ENCODE data around the gene DGKZ.

DGKZ gene

DNA sequence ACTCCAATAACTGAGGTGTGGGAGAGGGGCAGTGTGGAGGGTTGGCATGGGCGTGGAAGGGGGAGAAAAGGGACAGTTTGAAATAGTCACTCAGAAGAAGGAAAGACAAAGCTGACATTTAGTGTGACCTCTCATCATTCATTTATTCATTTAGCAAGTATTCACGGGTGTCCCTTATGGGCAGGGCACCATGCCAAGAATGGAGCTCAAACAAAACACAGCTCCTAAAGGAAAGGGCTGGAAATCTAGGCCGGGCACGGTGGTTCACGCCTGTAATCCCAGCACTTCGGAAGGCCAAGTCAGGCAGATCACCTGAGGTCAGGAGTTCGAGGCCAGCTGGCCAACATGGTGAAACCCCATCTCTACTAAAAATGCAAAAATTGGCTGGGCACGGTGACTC lies 19.4 kb upstream of the DGKZ start:
- DNase-seq (ENCODE audit: low read depth), result no peak
- H3K4me3 ChIP-seq (ENCODE audit: low read depth, low read length), result no peak overlapping the region
- TF ChIP-seq, protein P1, sequence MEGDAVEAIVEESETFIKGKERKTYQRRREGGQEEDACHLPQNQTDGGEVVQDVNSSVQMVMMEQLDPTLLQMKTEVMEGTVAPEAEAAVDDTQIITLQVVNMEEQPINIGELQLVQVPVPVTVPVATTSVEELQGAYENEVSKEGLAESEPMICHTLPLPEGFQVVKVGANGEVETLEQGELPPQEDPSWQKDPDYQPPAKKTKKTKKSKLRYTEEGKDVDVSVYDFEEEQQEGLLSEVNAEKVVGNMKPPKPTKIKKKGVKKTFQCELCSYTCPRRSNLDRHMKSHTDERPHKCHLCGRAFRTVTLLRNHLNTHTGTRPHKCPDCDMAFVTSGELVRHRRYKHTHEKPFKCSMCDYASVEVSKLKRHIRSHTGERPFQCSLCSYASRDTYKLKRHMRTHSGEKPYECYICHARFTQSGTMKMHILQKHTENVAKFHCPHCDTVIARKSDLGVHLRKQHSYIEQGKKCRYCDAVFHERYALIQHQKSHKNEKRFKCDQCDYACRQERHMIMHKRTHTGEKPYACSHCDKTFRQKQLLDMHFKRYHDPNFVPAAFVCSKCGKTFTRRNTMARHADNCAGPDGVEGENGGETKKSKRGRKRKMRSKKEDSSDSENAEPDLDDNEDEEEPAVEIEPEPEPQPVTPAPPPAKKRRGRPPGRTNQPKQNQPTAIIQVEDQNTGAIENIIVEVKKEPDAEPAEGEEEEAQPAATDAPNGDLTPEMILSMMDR (IDR thresholded peaks at IDR 0.05; ENCODE audit: low read depth, low read length, missing control alignments), result no peak

DNA sequence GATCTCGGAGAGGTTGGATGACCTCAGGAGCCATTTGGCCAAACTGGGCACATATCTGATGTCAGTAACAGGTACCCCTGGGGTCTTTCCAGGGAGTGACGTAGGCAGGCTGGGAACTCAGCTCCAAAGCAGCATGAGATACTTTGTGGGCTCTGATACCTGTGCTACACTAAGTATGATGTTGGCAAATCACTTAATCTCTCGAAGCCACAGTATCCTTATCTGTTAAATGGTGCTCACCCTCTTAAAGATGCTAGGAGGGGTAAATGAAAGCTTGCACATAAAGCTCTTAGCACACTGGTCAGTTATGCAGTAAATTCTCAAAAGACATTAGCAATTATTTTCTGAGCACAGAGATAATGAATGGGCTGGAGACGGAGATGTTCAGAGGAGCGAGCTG lies 17.1 kb upstream of the DGKZ start:
- TF ChIP-seq, protein P1 (IDR thresholded peaks at IDR 0.05; ENCODE audit: low read depth, low read length, missing control alignments), result no peak
- no peak overlapping the region for H3K4me3 ChIP-seq (ENCODE audit: low read depth, low read length)
- DNase-seq (ENCODE audit: low read depth), result no peak

DNA sequence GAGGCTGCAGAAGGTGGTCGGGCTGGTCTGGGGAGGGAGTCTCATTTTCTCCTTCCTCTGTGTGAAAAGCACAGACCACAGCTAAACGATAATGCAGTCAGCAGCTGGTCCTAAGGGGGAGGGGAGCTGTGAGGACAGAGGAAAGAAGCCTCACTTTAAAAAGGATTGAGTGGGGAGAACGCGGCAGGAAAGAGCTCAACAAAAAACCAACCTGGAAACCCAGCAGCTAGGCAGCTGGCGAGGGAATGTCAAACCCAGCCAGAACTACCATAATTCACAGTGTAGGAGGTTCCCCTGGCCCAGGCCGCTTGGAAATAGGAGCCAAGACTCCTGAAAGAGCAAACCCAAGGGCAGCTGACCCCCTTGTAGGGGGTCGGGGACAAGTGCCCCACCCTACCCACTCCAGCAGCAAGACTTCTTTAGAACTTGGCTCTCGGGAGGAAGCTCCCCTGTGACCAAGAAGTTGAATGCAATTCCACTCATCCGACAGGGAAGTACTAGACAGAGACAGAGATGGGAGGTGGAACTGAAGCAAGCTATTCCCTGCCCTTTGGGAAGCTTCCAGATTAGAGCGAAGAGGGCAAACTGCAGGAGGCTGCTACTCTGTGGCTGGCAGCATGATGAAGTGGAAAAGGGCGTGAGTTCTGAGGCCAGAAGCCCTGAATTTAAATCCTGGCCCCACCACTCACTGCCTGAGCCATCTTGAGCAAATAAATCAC lies 16.5 kb upstream of the DGKZ start:
- no peak overlapping the region for H3K4me3 ChIP-seq (ENCODE audit: low read depth, low read length)

DNA sequence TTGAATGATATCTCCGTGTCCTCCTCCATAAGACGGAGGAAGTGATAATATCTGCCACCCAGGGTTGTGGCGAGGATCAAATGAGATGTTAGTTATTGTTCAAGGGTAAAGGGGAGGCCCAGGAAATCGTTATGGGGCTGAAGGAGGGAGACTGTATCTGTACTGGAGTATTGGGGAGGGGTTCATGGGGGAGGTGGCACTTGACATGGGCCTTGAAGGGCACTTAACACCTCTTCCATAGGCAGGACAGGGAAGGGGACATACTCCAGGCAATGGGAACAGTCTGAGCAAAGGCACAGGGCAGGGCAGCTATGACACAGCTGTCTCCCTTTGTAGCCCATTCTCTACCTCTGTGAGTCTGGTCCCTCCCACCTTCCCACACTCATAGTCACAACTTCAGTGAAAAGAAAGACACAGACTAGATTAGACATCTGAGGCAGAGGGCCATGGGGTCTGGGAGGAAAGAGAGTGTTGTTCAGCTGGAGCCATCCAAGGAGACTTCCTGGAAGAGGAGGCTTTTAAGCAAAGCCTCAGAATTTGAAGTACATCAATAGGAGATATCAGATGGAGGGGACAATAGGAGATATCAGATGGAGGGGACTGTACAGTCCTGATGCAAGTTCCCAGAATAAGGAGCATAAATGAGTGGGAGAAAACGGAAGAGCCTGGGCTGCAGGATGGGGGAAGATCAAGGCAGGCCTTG lies 15.8 kb upstream of the DGKZ start:
- DNase-seq (ENCODE audit: low read depth), result no peak
- TF ChIP-seq, protein P1 (IDR thresholded peaks at IDR 0.05; ENCODE audit: low read depth, low read length, missing control alignments), result no peak
- H3K4me3 ChIP-seq (ENCODE audit: low read depth, low read length), result no peak overlapping the region

More for the DNA sequence above, 16.5 kb upstream of the DGKZ start:
- TF ChIP-seq, protein P1 (IDR thresholded peaks at IDR 0.05; ENCODE audit: low read depth, low read length, missing control alignments), result no peak
- DNase-seq (ENCODE audit: low read depth), result no peak

DNA sequence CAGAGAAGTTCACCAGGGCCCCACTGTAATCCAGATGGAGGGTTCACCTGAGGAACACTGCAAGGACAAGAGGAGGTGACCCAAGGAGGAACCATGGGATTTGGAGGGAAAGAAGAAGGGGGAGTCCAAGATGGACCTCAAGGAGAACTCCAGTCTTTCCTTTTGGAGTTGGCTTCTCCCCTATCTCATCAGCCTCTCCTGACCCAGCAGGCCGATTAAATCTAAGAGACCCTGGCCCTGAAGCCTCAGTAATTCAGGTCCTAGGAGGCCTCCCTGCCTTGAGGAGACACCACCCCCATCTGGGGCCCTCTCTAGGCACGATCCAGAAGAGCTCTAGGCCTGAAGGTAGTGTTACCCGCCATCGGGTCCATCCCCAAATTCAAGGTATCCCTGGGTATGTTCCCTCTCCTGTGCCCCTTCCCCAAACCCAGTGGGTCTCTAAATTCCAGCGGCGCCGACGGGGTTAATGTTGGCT lies 15.1 kb upstream of the DGKZ start:
- no peak overlapping the region for H3K4me3 ChIP-seq (ENCODE audit: low read depth, low read length)
- TF ChIP-seq, protein P1 (IDR thresholded peaks at IDR 0.05; ENCODE audit: low read depth, low read length, missing control alignments), result no peak
- no peak for DNase-seq (ENCODE audit: low read depth)

DNA sequence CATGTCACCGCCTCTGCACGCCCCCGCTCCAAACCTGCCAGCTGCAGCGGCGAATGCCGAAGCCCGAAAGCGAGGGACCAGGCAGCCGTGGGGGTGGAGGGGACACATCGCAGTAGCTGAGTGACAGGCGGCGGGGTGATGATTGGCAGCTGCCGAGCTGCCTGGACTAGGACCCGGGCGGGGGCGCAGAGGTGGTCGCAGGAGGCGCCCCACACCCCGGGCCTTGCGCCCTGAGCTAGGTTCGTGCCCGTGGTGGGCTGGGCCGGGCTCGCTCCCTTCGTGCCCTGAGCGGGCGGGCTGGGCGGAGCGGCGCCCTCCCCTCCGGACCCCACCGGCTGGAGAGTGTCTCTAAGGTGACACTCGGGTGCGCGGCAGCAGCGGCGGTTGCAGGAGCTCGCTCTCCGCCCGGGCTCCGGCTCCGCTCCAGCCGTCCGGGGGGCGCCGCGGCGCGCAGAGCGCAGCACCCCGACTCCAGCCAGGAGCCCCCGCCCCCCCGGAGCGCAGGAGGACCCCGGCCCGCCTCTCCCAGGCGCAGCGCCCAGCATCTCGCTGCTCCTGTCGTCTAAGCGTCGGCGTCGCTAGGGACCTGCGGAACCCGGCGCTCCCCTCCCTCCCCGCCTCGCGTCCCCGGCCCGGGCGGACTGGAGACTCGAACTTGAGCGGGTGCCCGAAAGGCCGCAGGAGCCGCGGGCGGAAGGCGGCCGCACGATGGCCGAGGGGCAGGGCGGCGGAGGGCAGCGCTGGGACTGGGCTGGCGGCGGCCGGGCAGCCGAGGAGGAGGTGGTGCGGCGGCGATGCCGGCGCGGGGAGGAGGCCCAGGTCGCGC lies 14.5 kb upstream of the DGKZ start:
- no peak for DNase-seq (ENCODE audit: low read depth)
- H3K4me3 ChIP-seq (ENCODE audit: low read depth, low read length), result peak overlapping the region; percentile 24; the same call in 1 of the 2 replicates
- TF ChIP-seq, protein P1 (IDR thresholded peaks at IDR 0.05; ENCODE audit: low read depth, low read length, missing control alignments), result no peak
